ENCODE measurements around the gene REG1B. TPM values are rescaled to one million over a fixed set of nuclear protein-coding genes. Genes with fewer than 3 reads are reported as not detected.

The REG1B gene
- total RNA-seq = not detected in 2 replicates

DNA sequence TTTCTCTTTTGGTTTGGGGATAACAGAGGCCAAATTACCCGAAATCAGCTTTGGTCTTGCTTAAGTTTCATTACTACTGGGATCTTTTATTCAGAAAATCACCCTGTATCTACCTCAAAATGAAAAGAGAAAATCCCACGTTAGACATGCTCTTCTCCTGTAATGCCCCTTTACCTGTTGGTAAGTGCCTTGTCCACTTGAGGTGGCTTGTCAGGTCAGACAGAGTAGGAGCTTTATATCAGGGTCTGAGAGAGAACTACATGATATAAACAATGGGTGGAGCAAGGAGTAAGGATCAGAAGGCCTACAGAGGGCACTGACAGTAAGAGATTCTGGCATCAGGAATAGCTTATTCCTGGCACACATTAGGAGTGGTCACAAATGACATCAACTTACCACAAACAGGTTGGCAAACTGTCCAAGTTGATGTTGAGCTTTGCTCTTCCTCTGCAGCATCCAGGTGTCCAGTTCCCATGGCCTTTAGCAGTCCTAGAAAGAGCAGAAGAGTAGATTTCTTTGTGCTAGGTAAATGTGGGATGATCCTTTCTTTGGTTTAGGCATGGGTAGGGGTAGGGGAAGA is at the start of gene REG1B:
Gene REG1B, minus strand, starts transcription at position 209 of the 580 bp plus-strand sequence. CDS start 381 bp downstream, outside the sequence.
- TF ChIP-seq, protein P1, sequence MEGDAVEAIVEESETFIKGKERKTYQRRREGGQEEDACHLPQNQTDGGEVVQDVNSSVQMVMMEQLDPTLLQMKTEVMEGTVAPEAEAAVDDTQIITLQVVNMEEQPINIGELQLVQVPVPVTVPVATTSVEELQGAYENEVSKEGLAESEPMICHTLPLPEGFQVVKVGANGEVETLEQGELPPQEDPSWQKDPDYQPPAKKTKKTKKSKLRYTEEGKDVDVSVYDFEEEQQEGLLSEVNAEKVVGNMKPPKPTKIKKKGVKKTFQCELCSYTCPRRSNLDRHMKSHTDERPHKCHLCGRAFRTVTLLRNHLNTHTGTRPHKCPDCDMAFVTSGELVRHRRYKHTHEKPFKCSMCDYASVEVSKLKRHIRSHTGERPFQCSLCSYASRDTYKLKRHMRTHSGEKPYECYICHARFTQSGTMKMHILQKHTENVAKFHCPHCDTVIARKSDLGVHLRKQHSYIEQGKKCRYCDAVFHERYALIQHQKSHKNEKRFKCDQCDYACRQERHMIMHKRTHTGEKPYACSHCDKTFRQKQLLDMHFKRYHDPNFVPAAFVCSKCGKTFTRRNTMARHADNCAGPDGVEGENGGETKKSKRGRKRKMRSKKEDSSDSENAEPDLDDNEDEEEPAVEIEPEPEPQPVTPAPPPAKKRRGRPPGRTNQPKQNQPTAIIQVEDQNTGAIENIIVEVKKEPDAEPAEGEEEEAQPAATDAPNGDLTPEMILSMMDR (conservative IDR thresholded peaks at IDR 0.05; ENCODE audit: low read depth, low read length) = no peak
- no peak within 1 kb of the TSS for H3K4me3 ChIP-seq (ENCODE audit: low read depth, low read length)
- DNase-seq (ENCODE audit: low read depth) = no peak

DNA sequence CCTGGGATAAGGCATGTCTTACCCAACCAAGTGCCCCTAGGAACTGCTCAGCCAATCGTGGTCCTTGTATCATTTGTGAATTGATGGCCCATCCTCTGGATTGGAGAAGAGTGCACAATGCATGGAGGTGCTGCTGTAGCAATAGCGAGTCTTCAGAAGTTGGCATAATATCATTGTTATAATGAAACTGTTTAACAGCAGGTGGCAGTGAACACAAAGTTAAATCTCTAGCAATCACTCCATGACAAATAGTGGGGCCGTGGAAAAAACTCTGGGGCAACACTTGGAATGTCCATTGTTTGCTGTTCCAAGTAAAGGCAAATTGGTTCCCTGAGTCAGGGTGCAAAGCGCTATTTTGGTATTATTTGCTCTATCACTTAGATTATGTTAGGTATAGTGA is 43.9 kb upstream of the REG1B start:
- no peak overlapping the region for H3K4me3 ChIP-seq (ENCODE audit: low read depth, low read length)
- TF ChIP-seq, protein P1 (conservative IDR thresholded peaks at IDR 0.05; ENCODE audit: low read depth, low read length) = peak; percentile 20
- no peak for DNase-seq (ENCODE audit: low read depth)

GRCh38 chr2:79129804-79130203 is 42.0 kb upstream of the REG1B start:
- no peak overlapping the region for H3K4me3 ChIP-seq (ENCODE audit: low read depth, low read length)
- DNase-seq (ENCODE audit: low read depth) = no peak
- TF ChIP-seq, protein P1 (conservative IDR thresholded peaks at IDR 0.05; ENCODE audit: low read depth, low read length) = no peak

- TF ChIP-seq, protein P1 (conservative IDR thresholded peaks at IDR 0.05; ENCODE audit: low read depth, low read length) = no peak
- no peak for DNase-seq (ENCODE audit: low read depth)
- no peak overlapping the region for H3K4me3 ChIP-seq (ENCODE audit: low read depth, low read length)
Measured at GRCh38 chr2:79129260-79129659, 41.5 kb upstream of the REG1B start.

DNA sequence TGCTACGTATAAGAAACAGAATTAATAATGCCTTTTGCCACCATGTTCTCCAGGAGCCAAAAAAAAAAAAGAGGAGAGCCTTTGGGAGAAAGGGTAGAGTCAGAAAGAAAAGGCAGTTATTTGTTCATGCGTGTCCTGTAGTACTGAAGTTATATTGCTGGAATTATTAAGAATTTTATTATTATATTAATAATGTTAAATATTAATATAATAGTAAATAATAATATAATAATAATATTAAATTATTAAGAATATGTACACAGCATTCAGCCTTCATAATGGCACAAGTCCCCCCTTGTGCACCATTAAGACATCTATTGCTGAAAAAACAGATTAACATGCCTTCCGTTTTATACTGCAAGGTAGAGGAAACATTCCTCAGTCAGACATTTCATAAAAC is 40.6 kb upstream of the REG1B start:
- no peak for DNase-seq (ENCODE audit: low read depth)
- TF ChIP-seq, protein P1 (conservative IDR thresholded peaks at IDR 0.05; ENCODE audit: low read depth, low read length) = no peak
- no peak overlapping the region for H3K4me3 ChIP-seq (ENCODE audit: low read depth, low read length)

- TF ChIP-seq, protein P1 (conservative IDR thresholded peaks at IDR 0.05; ENCODE audit: low read depth, low read length) = no peak
- no peak for DNase-seq (ENCODE audit: low read depth)
- no peak overlapping the region for H3K4me3 ChIP-seq (ENCODE audit: low read depth, low read length)
Measured at GRCh38 chr2:79125721-79125985, 37.9 kb upstream of the REG1B start.

DNA sequence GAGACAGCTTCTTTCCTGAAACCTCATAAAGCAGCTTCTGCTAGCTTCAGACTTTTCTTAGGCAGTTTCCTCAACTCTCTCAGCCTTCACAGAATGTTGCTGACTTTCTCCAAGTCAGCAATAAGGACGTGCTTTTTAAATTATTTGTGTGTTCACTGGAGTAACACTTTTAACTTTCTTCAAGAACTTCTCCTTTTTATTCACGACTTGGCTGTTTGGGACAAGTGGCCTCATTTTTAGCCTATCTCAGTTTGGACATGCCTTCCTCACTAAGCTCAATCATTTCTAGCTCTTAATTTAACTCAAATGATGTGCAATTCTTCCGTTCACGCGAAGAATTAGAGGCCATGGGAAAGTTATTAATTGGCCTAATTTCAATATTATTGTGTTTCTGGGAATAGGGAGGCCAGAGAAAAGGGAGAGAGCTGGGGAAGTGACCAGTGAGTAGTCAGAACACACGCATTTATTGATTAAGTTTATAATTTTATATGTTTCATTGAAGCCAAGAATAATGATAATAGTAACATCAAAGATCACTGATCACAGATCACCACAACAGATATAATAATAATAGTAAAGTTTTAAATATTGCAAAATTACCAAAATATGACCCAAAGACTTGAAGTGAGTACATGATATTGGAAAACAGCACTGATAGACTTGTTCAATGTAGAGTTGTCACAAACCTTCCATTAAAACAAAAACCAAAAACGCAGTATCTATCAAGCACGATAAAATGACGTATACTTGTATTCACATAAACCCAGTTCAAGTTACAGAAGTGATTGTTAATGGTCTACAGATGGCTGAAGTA is 37.3 kb upstream of the REG1B start:
- DNase-seq (ENCODE audit: low read depth) = no peak
- TF ChIP-seq, protein P1 (conservative IDR thresholded peaks at IDR 0.05; ENCODE audit: low read depth, low read length) = no peak
- H3K4me3 ChIP-seq (ENCODE audit: low read depth, low read length) = no peak overlapping the region

All from epithelial cell of proximal tubule (primary cell).